K562 (cell line): ENCODE measurements around the gene ACOT7. TPM values are rescaled to one million over a fixed set of nuclear protein-coding genes. Genes with fewer than 3 reads are reported as not detected.

Source experiments
- ATAC-seq: fragments of 200-7000 bp; cut with Tn5 transposase; 3 replicates; pipeline ENCODE4 v1.9.1; 2020; ENCODE audit warnings: moderate library complexity
- BruUV-seq: library from RNA; stranded (reverse); fragments of 400-500 nt; replicated peaks from 2 replicates; lab custom pipeline; 2021; lab: Mats Ljungman, UMichigan
- CTCF ChIA-PET: fragments of 300-600 bp; formaldehyde crosslinking; extraction: SDS; loops from one replicate; lab custom pipeline; 2021; ENCODE audit warnings: low intra/inter-chr PET ratio; lab: Yijun Ruan, JAX
- POLR2A ChIA-PET: fragments of 300-600, 350-650 bp; sonication (Branson Sonifier 250); formaldehyde crosslinking; extraction: SDS; loops from one replicate; lab custom pipeline; 2021; ENCODE audit warnings: antibody characterized with exemption, inconsistent platforms; lab: Yijun Ruan, JAX
- DNase-seq, 4 experiments: peaks; one replicate each; pipeline versions ENCODE4 v3.0.0 to v3.0.0-alpha.2; 2011 to 2018; ENCODE audit warnings: low spot score in 3 of 4, mixed read lengths in 3 of 4; ENCODE audit errors: extremely low read depth in 1 of 4
- FAIRE-seq: peaks from 2 replicates; lab custom pipeline; 2011; peaks lifted over from hg19 to GRCh38; lab: Jason Lieb, UNC
- H2AFZ ChIP-seq: 2 replicates; pipeline ENCODE4 v1.6.0; 2011; ENCODE audit warnings: low read depth, low read length, control low read depth, inconsistent platforms
- H3K27ac ChIP-seq: fragments of 200-600 bp; 3 replicates; pipeline ENCODE4 v1.8.0; 2011; ENCODE audit warnings: low read depth, mild to moderate bottlenecking, control low read depth, inconsistent platforms, low read length, moderate library complexity, mixed read lengths; ENCODE audit errors: extremely low read depth
- H3K27me3 ChIP-seq, 2 experiments: fragments of 300-600 bp in 1 of 2; 2 replicates in 1 of 2; 3 replicates in 1 of 2; pipeline versions ENCODE4 v1.6.0 to v1.8.0; 2011; ENCODE audit warnings: inconsistent platforms in 2 of 2, low read length in 2 of 2, mild to moderate bottlenecking in 1 of 2, mixed read lengths in 1 of 2, moderate library complexity in 1 of 2; ENCODE audit not compliant: control insufficient read depth in 2 of 2, insufficient read depth in 2 of 2
- H3K36me3 ChIP-seq: fragments of 300-600 bp; 3 replicates; pipeline ENCODE4 v1.8.0; 2011; ENCODE audit warnings: mild to moderate bottlenecking, low read length, inconsistent platforms; ENCODE audit not compliant: control insufficient read depth, insufficient read depth
- H3K4me1 ChIP-seq, 2 experiments: fragments of 200-600 bp in 1 of 2; replicated peaks in 1 of 2; 2 replicates in 1 of 2; 3 replicates in 1 of 2; pipeline versions ENCODE4 v1.5.1 to v1.8.0; 2011; ENCODE audit warnings: inconsistent platforms in 2 of 2, low read length in 2 of 2, mild to moderate bottlenecking in 1 of 2, mixed read lengths in 1 of 2, moderate library complexity in 1 of 2; ENCODE audit not compliant: control insufficient read depth in 2 of 2, insufficient read depth in 2 of 2
- H3K4me2 ChIP-seq: 2 replicates; pipeline ENCODE4 v1.6.1; 2011; ENCODE audit warnings: low read length, control low read depth, inconsistent platforms, mixed read lengths; ENCODE audit not compliant: insufficient read depth
- H3K4me3 ChIP-seq: fragments of 200-600 bp; sonication (generic), shearing (Covaris generic); 2 replicates; pipeline ENCODE4 v1.5.1; 2016; ENCODE audit warnings: control low read depth, inconsistent platforms
- H3K79me2 ChIP-seq: fragments of 200-600 bp; 3 replicates; pipeline ENCODE4 v1.8.0; 2011; ENCODE audit warnings: low read length, inconsistent platforms; ENCODE audit not compliant: control insufficient read depth, insufficient read depth
- H3K9ac ChIP-seq, 2 experiments: 2 replicates each; pipeline versions ENCODE4 v1.6.0 to v1.6.1; 2011; ENCODE audit warnings: low read depth in 2 of 2, low read length in 2 of 2, control low read depth in 1 of 2, inconsistent platforms in 1 of 2, mild to moderate bottlenecking in 1 of 2, mixed read lengths in 1 of 2; ENCODE audit not compliant: insufficient read depth in 1 of 2
- H3K9me1 ChIP-seq: one replicate; pipeline ENCODE4 v1.6.0; 2011; ENCODE audit warnings: inconsistent platforms, mild to moderate bottlenecking, low read length, moderate library complexity; ENCODE audit not compliant: control insufficient read depth, insufficient read depth
- H3K9me3 ChIP-seq: replicated peaks from 2 replicates; pipeline ENCODE4 v1.5.1; 2011; ENCODE audit warnings: low read depth, low read length, inconsistent platforms; ENCODE audit not compliant: control insufficient read depth, insufficient read depth
- H4K20me1 ChIP-seq: replicated peaks from 2 replicates; pipeline ENCODE4 v1.6.1; 2011; ENCODE audit warnings: low read length, inconsistent platforms, mixed read lengths; ENCODE audit not compliant: control insufficient read depth, insufficient read depth
- NONO ChIP-seq, 2 experiments: fragments of 200-400 bp in 1 of 2; fragments of 450-650 bp in 1 of 2; formaldehyde crosslinking in 1 of 2; IDR thresholded peaks; 2 replicates each; pipeline ENCODE4 v1.6.1; 2017; ENCODE audit warnings: low read depth in 2 of 2, mild to moderate bottlenecking in 2 of 2, moderate library complexity in 2 of 2, low read length in 1 of 2
- PATZ1 ChIP-seq: fragments of 250-450 bp; sonication (Bioruptor Pico); IDR thresholded peaks from 2 replicates; pipeline ENCODE4 v1.5.0; 2020; ENCODE audit warnings: mild to moderate bottlenecking, borderline replicate concordance
- ZNF12 ChIP-seq: sonication (generic); formaldehyde crosslinking; IDR thresholded peaks from 2 replicates; pipeline ENCODE4 v1.4.0; 2020; ENCODE audit warnings: mild to moderate bottlenecking, missing genetic modification reagents
- WGBS: fragments of 100-300 bp; shearing (Covaris generic); methylation state at CpG from one replicate; pipeline ENCODE4 v1.1.6; 2016; ENCODE audit warnings: low coverage, mixed read lengths; ENCODE audit not compliant: insufficient coverage; ENCODE audit errors: missing lambda C conversion rate; 5-methylcytosine and 5-hydroxymethylcytosine counted together
- in situ Hi-C: fragments of 300-500 bp; cut with MboI; formaldehyde crosslinking; loops from 4 replicates; pipeline ENCODE4 v1.15.0; 2018; ENCODE audit warnings: inconsistent platforms, mixed read lengths
- intact Hi-C: fragments of 100-400 bp; cut with micrococcal nuclease; formaldehyde crosslinking; loops from 2 replicates; pipeline ENCODE4 v1.14.2; 2022
- polyA plus RNA-seq, 8 experiments: library from polyadenylated mRNA; depleted of rRNA in 4 of 8; stranded (reverse) in 5 of 8; unstranded in 3 of 8; fragments of >200 nt; fragmentation: Nextera tagmentation in 2 of 8; fragmentation: Illumina TruSeq in 1 of 8; extraction: Ambion mirVana in 2 of 8; extraction: Trizol in 1 of 8; gene quantifications; 2 replicates each; pipeline versions ENCODE4 v1.2.1 to v1.2.3, GENCODE V29; 2011 to 2014; ENCODE audit warnings: inconsistent platforms in 1 of 8, missing spikeins in 1 of 8
- total RNA-seq, 7 experiments: library from RNA; depleted of rRNA in 6 of 7; stranded (reverse); fragments of >200 nt in 6 of 7; fragmentation: Illumina TruSeq in 2 of 7; extraction: Trizol in 2 of 7; gene quantifications; 2 replicates each; pipeline versions ENCODE4 v1.2.1 to v1.2.3, GENCODE V29; 2011 to 2021; ENCODE audit warnings: low replicate concordance in 1 of 7

The ACOT7 gene
- total and polyA plus RNA-seq, 9 of the 15 experiments (the other 6 are each of a cell fraction or from before 2014, with no cell fraction given), result 7.0 to 92.6 (median 37.2) TPM

- TF ChIP-seq NONO (IDR thresholded peaks at IDR 0.05; ENCODE audit: low read depth in 2 of 2, low read length in 1 of 2), result 0 out of 4 replicates have a peak, but pooled peaks of 1 of the 2 experiments have one; percentile 53
Observed at GRCh38 chr1:6427441-6428390, 34.1 kb upstream of the ACOT7 start (continued).

- no TSS peak for BruUV-seq
- no peaks in the 10 kb centered on the region for H3K36me3 ChIP-seq
- peak overlapping the region; percentile 34 for H3K4me2 ChIP-seq
- no peak for ATAC-seq
- 52% methylated on average over 10 of the region's 10 CpGs for WGBS
- peaks cover 44% of the 10 kb centered on the region for H4K20me1 ChIP-seq
- H2AFZ ChIP-seq, result no peak overlapping the region
- no peak for DNase-seq
- H3K79me2 ChIP-seq, result no peaks in the 10 kb centered on the region
- H3K9me1 ChIP-seq, result no peaks in the 10 kb centered on the region
- peaks cover 6 to 48% of the 10 kb centered on the region in 2 experiments; a peak in 3 of 5 replicates for H3K27me3 ChIP-seq
- 0 out of 2 replicates have a peak, but pooled peaks have one; percentile 23 for TF ChIP-seq ZNF12 (CRISPR knock-in tag)
- no peak for TF ChIP-seq PATZ1 (CRISPR knock-in tag)
- H3K9me3 ChIP-seq, result no peaks in the 10 kb centered on the region
- in situ Hi-C loops (no loop called here), intact Hi-C loops (no loop called here)
- ChIA-PET POLR2A (interaction anchor here (0.5 to 1.3 kb wide), 5 partner anchors 10 to 67 kb away, joined by 3 to 8 read pairs (median 5); partner anchors contain the start of gene ACOT7), CTCF (no interaction called here)
- no peak overlapping the region for H3K4me3 ChIP-seq
- peaks cover 44 to 76% of the 10 kb centered on the region in 2 experiments for H3K4me1 ChIP-seq
- peak overlapping the region in 1 of 2 experiments; percentile 2; a peak in 1 of 4 replicates for H3K9ac ChIP-seq
- no peak overlapping the region for H3K27ac ChIP-seq
- FAIRE-seq, result no peak
Observed at GRCh38 chr1:6426972-6427350, 33.4 kb upstream of the ACOT7 start.
